Breast epithelium (tissue), 3 donors: ENCODE measurements around the gene TAX1BP3.

Experiments
- CTCF ChIP-seq, 3 donors: fragments of 450-650 bp; IDR thresholded peaks; one replicate each; pipeline ENCODE4 v1.5.1; 2016 to 2017; ENCODE audit warnings: antibody characterized with exemption in 3 of 3, mild to moderate bottlenecking in 3 of 3, moderate library complexity in 3 of 3
- POLR2A ChIP-seq: fragments of 450-650 bp; IDR thresholded peaks from one replicate; pipeline ENCODE4 v1.6.1; 2016; ENCODE audit warnings: antibody characterized with exemption, mild to moderate bottlenecking, moderate library complexity
- POLR2AphosphoS5 ChIP-seq, 3 donors: sonication (generic); formaldehyde crosslinking; IDR thresholded peaks; one replicate each; pipeline ENCODE4 v1.6.1; 2017; ENCODE audit warnings: antibody characterized with exemption in 3 of 3

- TF ChIP-seq CTCF (IDR thresholded peaks at IDR 0.05): peak; percentile 26 to 69 (median 62)
- TF ChIP-seq POLR2A: no peak
- no peak for TF ChIP-seq POLR2AphosphoS5 (IDR thresholded peaks at IDR 0.05)
These were observed 14.7 kb upstream of the TAX1BP3 start for GRCh38 chr17:3683054-3683511.
